ENCODE data around the gene FDPS. TPM values are rescaled to one million over a fixed set of nuclear protein-coding genes. Genes with fewer than 3 reads are reported as not detected.
A peak's percentile ranks its signal among the peaks of the same experiment; 100 is the strongest.

Gene FDPS
- total RNA-seq, 1 donor from 2014 or later = 232 TPM

DNA sequence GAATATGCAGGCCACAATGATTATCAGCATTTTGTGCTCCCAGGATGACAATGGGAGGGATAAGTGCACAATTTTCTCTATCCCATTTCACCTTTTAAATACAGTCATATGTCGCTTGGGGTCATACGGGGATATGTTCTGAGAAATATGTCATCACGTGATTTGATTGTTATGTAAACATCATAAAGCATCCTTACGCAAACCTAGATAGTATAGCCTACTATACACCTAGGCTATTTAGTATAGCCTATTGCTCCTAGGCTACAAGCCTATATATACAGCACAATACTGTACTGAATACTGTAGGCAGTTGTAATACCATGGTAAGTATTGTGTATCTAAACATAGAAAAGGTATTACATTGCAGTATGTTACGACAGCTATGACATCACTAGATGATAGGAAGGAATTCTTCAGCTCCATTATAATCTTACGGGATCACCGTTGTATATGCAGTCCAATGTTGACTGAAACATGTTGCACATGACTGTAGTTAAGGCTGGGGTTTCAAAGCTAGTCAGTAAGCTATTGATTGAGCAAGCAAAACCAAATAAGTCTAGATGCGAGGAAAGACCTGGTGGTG lies 30.9 kb downstream of the FDPS start:
- Mint-ChIP-seq H3K36me3 (ENCODE audit: insufficient read depth) (peaks cover 30% of the 10 kb centered on the region), H3K4me1 (ENCODE audit: low read depth) (peaks cover 3% of the 10 kb centered on the region), H3K27me3 (no peaks in the 10 kb centered on the region), H3K9me3 (ENCODE audit: low read depth) (no peaks in the 10 kb centered on the region), H3K4me3 (ENCODE audit: low read depth) (no peak overlapping the region), H3K27ac (peak overlapping the region; percentile 86)
- TF ChIP-seq, protein P1, sequence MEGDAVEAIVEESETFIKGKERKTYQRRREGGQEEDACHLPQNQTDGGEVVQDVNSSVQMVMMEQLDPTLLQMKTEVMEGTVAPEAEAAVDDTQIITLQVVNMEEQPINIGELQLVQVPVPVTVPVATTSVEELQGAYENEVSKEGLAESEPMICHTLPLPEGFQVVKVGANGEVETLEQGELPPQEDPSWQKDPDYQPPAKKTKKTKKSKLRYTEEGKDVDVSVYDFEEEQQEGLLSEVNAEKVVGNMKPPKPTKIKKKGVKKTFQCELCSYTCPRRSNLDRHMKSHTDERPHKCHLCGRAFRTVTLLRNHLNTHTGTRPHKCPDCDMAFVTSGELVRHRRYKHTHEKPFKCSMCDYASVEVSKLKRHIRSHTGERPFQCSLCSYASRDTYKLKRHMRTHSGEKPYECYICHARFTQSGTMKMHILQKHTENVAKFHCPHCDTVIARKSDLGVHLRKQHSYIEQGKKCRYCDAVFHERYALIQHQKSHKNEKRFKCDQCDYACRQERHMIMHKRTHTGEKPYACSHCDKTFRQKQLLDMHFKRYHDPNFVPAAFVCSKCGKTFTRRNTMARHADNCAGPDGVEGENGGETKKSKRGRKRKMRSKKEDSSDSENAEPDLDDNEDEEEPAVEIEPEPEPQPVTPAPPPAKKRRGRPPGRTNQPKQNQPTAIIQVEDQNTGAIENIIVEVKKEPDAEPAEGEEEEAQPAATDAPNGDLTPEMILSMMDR (IDR thresholded peaks at IDR 0.05; ENCODE audit: unreplicated experiment) = no peak
- DNase-seq (ENCODE audit: low spot score, unreplicated experiment) = no peak

DNA sequence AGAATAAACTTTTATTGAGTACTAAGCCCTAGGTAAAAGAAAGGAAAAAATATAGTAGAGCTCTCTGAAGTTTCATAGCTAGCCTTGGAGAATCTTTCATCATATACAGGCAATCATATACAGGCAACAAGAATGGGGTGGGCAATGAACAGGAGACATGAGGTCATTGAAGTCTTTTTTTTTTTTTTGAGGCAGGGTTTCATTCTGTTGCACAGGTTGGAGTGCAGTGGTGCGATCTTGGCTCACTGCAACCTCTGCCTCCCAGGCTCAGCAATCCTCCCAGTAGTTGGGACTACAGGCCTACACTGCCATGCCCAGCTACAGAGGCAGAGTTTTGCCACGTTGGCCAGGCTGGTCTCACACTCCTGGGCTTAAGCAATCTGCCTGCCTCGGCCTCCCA lies 34.2 kb downstream of the FDPS start:
- H3K27ac Mint-ChIP-seq = peak overlapping the region; percentile 9
- peaks cover 3% of the 10 kb centered on the region for H3K4me1 Mint-ChIP-seq (ENCODE audit: low read depth)
- TF ChIP-seq, protein P1 (IDR thresholded peaks at IDR 0.05; ENCODE audit: unreplicated experiment) = no peak
- no peaks in the 10 kb centered on the region for H3K9me3 Mint-ChIP-seq (ENCODE audit: low read depth)
- no peak for DNase-seq (ENCODE audit: low spot score, unreplicated experiment)
- peaks cover 25% of the 10 kb centered on the region for H3K36me3 Mint-ChIP-seq (ENCODE audit: insufficient read depth)
- H3K4me3 Mint-ChIP-seq (ENCODE audit: low read depth) = no peak overlapping the region
- no peaks in the 10 kb centered on the region for H3K27me3 Mint-ChIP-seq

DNA sequence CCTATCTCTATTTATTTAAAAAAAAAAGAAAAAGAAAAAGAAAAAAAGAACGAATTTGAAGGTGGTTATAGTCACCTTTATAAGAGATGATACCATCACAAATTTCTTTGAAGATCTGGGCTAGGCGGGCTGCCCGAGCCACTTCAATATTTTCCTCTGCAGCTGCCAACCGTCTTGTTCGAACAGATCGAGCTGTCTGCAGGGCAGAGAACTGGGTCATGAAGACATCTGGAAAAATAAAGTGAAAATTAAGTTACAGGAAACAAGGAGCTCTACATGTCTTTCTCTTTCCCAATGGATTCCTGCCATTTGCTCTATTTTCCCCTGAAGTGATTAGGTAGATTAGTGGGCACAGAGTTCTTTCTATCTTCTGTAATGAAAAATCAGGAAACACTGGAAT lies 44.0 kb downstream of the FDPS start:
- peak overlapping the region; percentile 56 for H3K27ac Mint-ChIP-seq
- no peaks in the 10 kb centered on the region for H3K9me3 Mint-ChIP-seq (ENCODE audit: low read depth)
- TF ChIP-seq, protein P1 (IDR thresholded peaks at IDR 0.05; ENCODE audit: unreplicated experiment) = no peak
- H3K36me3 Mint-ChIP-seq (ENCODE audit: insufficient read depth) = peaks cover 32% of the 10 kb centered on the region
- no peaks in the 10 kb centered on the region for H3K4me1 Mint-ChIP-seq (ENCODE audit: low read depth)
- H3K27me3 Mint-ChIP-seq = no peaks in the 10 kb centered on the region
- no peak for DNase-seq (ENCODE audit: low spot score, unreplicated experiment)
- no peak overlapping the region for H3K4me3 Mint-ChIP-seq (ENCODE audit: low read depth)

DNA sequence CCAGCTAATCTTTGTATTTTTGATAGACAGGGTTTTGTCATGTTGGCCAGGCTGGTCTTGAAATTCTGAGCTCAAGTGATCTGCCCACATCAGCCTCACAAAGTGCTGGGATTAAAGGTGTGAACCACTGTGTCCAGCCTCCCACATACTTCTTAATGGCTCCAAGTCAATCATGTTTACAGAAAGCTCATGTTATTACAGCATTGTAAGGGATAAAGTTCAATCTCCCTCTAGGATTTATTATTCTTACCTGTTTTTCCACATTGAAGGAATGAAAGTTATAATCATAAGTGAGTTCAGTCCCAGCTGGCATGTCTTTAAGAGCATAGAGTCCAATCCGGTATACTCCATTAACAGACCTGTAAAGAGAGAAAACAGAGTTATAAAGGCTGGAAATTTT lies 51.4 kb downstream of the FDPS start:
- Mint-ChIP-seq H3K9me3 (ENCODE audit: low read depth) (no peaks in the 10 kb centered on the region), H3K36me3 (ENCODE audit: insufficient read depth) (peaks cover 13% of the 10 kb centered on the region), H3K27ac (peak overlapping the region; percentile 33), H3K4me3 (ENCODE audit: low read depth) (no peak overlapping the region), H3K4me1 (ENCODE audit: low read depth) (no peaks in the 10 kb centered on the region), H3K27me3 (no peaks in the 10 kb centered on the region)
- DNase-seq (ENCODE audit: low spot score, unreplicated experiment) = no peak
- TF ChIP-seq, protein P1 (IDR thresholded peaks at IDR 0.05; ENCODE audit: unreplicated experiment) = no peak

Small RNA genes lying within 50 kb of the gene (microRNA-seq; reads per million reads assigned to microRNA genes)
- gene MIR555 (ENCODE audit: borderline number of aligned reads, unreplicated experiment) = not detected

Other genes starting within 250 kb of the FDPS start
- gene EFNA4, start 245.1 kb upstream of the FDPS start, total RNA-seq = 45.5 and 46.8 TPM in 2 replicates
- gene EFNA3, start 230.0 kb upstream of the FDPS start, total RNA-seq = 9.0 and 10.5 TPM in 2 replicates
- 22.1 and 22.2 TPM in 2 replicates for gene EFNA1, start 181.0 kb upstream of the FDPS start, total RNA-seq
- 33.3 and 35.5 TPM in 2 replicates for gene SLC50A1, start 173.0 kb upstream of the FDPS start, total RNA-seq
- 45.6 and 49.3 TPM in 2 replicates for gene DPM3, start 168.3 kb upstream of the FDPS start, total RNA-seq
- 146 and 149 TPM in 2 replicates for gene KRTCAP2, start 135.6 kb upstream of the FDPS start, total RNA-seq
- gene TRIM46, start 135.0 kb upstream of the FDPS start, total RNA-seq = 21.1 and 25.7 TPM in 2 replicates
- gene THBS3, start 101.0 kb upstream of the FDPS start, total RNA-seq = 46.0 and 52.2 TPM in 2 replicates
- 38.1 and 38.7 TPM in 2 replicates for gene MTX1, start 100.2 kb upstream of the FDPS start, total RNA-seq
- 58.4 and 59.0 TPM in 2 replicates for gene ENTREP3, start 53.4 kb upstream of the FDPS start, total RNA-seq
- 53.1 and 57.1 TPM in 2 replicates for gene SCAMP3, start 46.5 kb upstream of the FDPS start, total RNA-seq
- gene CLK2, start 35.4 kb upstream of the FDPS start, total RNA-seq = 102 and 106 TPM in 2 replicates
- gene HCN3, start 31.4 kb upstream of the FDPS start, total RNA-seq = 13.6 and 15.6 TPM in 2 replicates
- 0.16 and 0.57 TPM in 2 replicates for gene PKLR, start 7.4 kb upstream of the FDPS start, total RNA-seq
- 37.3 and 37.4 TPM in 2 replicates for gene RUSC1, start 12.0 kb downstream of the FDPS start, total RNA-seq